Mucosa of rectum (tissue), 2 donors: ENCODE results near the gene EME2.

Experiments
- H3K27ac ChIP-seq, 2 donors: one replicate each; pipeline ENCODE4 v1.7.0; 2013; ENCODE audit warnings: inconsistent platforms in 2 of 2, low read depth in 2 of 2, low read length in 2 of 2
- H3K27me3 ChIP-seq, 2 donors: one replicate each; pipeline ENCODE4 v1.7.0; 2013; ENCODE audit warnings: low read length in 2 of 2; ENCODE audit not compliant: control insufficient read depth in 2 of 2, insufficient read depth in 2 of 2
- H3K36me3 ChIP-seq, 2 donors: one replicate each; pipeline ENCODE4 v1.7.0; 2013; ENCODE audit warnings: low read length in 2 of 2; ENCODE audit not compliant: control insufficient read depth in 2 of 2, insufficient read depth in 2 of 2
- H3K4me1 ChIP-seq, 2 donors: one replicate each; pipeline ENCODE4 v1.7.0; 2013; ENCODE audit warnings: low read length in 2 of 2, mild to moderate bottlenecking in 1 of 2; ENCODE audit not compliant: control insufficient read depth in 2 of 2, insufficient read depth in 2 of 2
- H3K4me3 ChIP-seq, 2 donors: one replicate each; pipeline ENCODE4 v1.7.0; 2013; ENCODE audit warnings: low read length in 2 of 2
- H3K9ac ChIP-seq, 2 donors: one replicate each; pipeline ENCODE4 v1.7.0; 2013; ENCODE audit warnings: low read length in 2 of 2, low read depth in 1 of 2, mild to moderate bottlenecking in 1 of 2
- H3K9me3 ChIP-seq, 2 donors: one replicate each; pipeline ENCODE4 v1.7.0; 2013; ENCODE audit warnings: low read length in 2 of 2; ENCODE audit not compliant: control insufficient read depth in 2 of 2
- donor health status: healthy.
- donor health status: Normal muscosa, but diverticular disease.

Gene EME2

GRCh38 chr16:1784977-1785845 is 12.6 kb downstream of the EME2 start:
- H3K4me1 ChIP-seq = peaks cover 15 to 17% of the 10 kb centered on the region in 2 donors
- peaks cover 4 to 20% of the 10 kb centered on the region in 2 donors for H3K36me3 ChIP-seq
- no peak overlapping the region for H3K27ac ChIP-seq
- no peak overlapping the region for H3K9ac ChIP-seq
- no peaks in the 10 kb centered on the region for H3K27me3 ChIP-seq
- no peaks in the 10 kb centered on the region for H3K9me3 ChIP-seq
- H3K4me3 ChIP-seq = no peak overlapping the region

DNA sequence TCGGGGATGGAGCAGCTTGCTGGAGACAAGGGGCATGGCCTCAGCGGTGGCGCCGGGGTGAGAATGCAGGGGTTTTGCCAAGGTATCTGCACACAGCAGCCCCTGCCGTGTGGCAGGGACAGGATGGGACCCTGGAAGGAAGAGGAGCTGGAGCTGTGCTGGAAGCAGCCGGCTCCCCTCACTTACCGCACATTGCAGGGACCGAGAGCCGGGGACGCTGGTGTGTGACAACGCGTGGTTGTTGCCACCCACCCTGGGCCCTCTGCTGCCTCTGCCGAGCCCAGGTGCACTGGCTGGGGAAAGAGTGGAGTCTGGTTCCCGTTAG is 13.2 kb downstream of the EME2 start:
- Histone ChIP-seq H3K27me3 (no peaks in the 10 kb centered on the region), H3K9ac (no peak overlapping the region), H3K4me3 (no peak overlapping the region), H3K9me3 (no peaks in the 10 kb centered on the region), H3K4me1 (peaks cover 15% of the 10 kb centered on the region in 2 donors), H3K27ac (no peak overlapping the region), H3K36me3 (peaks cover 4 to 19% of the 10 kb centered on the region in 2 donors)

GRCh38 chr16:1786242-1787055 is 13.8 kb downstream of the EME2 start:
- Histone ChIP-seq H3K27ac (no peak overlapping the region), H3K36me3 (peaks cover 0 to 16% of the 10 kb centered on the region in 2 donors), H3K9ac (no peak overlapping the region), H3K4me3 (no peak overlapping the region), H3K27me3 (no peaks in the 10 kb centered on the region), H3K4me1 (peaks cover 8 to 9% of the 10 kb centered on the region in 2 donors), H3K9me3 (no peaks in the 10 kb centered on the region)

- Histone ChIP-seq H3K9me3 (no peaks in the 10 kb centered on the region), H3K4me1 (peaks cover 4 to 6% of the 10 kb centered on the region in 2 donors), H3K9ac (no peak overlapping the region), H3K27me3 (no peaks in the 10 kb centered on the region), H3K27ac (no peak overlapping the region), H3K36me3 (peaks cover 0 to 16% of the 10 kb centered on the region in 2 donors), H3K4me3 (no peak overlapping the region)
These were observed 14.4 kb downstream of the EME2 start for GRCh38 chr16:1787056-1787321.

DNA sequence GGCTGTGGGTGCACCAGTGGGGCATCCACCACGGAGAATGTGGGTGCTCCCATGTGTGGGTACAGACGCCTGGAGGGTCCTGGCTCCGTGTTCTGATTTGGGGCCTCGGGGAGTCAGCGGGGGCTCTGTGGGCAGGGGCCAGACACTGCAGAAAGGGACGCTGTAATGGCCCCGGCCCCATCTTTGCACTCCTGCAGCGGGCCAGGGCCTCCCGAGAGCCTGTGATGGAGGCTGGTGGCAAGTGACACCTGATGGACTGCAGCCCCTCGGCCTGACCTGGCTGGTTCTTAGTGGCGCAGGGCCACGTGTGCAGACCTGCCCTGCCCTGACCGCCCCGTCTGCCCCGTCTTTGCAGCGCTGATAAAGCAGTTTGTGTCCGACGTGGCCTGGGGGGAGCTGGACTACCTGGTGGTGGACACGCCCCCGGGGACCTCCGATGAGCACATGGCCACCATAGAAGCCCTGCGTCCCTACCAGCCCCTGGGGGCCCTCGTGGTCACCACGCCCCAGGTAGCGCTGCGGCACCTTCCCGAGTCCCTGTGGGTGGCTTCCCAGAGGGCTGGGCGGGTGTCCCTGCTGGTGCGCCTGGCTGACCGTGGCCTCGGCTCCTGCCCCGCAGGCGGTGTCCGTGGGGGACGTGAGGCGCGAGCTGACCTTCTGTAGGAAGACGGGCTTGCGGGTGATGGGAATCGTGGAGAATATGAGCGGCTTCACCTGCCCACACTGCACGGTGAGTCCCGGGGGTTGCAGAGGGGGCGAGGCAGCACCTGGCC is 14.9 kb downstream of the EME2 start:
- H3K36me3 ChIP-seq = peaks cover 0 to 16% of the 10 kb centered on the region in 2 donors

DNA sequence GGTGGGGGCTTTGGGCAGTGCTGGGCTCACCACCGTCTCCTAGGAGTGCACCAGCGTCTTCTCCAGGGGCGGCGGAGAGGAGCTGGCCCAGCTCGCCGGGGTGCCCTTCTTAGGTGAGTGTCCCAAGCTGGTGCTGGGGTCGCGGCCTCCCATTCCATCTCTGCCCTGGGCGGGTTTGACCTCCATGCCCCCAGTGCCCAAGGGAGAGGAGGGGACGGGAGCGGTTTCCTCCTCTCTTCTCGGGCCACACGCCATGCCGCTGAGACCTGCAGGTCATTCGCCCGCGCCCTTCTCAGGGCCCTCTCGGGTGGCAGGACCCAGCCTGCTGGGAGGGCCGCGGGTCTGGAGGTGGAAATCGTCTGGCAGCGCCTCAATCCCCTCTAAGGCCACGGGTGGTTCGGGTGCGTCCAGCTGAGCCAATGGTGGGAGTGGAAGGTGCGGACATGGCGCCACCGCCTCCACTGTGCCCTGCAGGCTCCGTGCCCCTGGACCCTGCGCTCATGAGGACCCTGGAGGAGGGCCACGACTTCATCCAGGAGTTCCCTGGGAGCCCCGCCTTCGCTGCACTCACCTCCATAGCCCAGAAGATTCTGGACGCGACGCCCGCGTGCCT is 15.6 kb downstream of the EME2 start:
- Histone ChIP-seq H3K9ac (no peak overlapping the region), H3K4me3 (no peak overlapping the region), H3K27ac (no peak overlapping the region), H3K9me3 (no peaks in the 10 kb centered on the region), H3K4me1 (peaks cover 4 to 6% of the 10 kb centered on the region in 2 donors), H3K27me3 (no peaks in the 10 kb centered on the region), H3K36me3 (peaks cover 0 to 16% of the 10 kb centered on the region in 2 donors)

More for the DNA sequence above, 14.9 kb downstream of the EME2 start:
- H3K4me1 ChIP-seq = peaks cover 4 to 6% of the 10 kb centered on the region in 2 donors
- H3K27me3 ChIP-seq = no peaks in the 10 kb centered on the region
- no peak overlapping the region for H3K27ac ChIP-seq
- H3K4me3 ChIP-seq = no peak overlapping the region
- H3K9ac ChIP-seq = no peak overlapping the region
- H3K9me3 ChIP-seq = no peaks in the 10 kb centered on the region

DNA sequence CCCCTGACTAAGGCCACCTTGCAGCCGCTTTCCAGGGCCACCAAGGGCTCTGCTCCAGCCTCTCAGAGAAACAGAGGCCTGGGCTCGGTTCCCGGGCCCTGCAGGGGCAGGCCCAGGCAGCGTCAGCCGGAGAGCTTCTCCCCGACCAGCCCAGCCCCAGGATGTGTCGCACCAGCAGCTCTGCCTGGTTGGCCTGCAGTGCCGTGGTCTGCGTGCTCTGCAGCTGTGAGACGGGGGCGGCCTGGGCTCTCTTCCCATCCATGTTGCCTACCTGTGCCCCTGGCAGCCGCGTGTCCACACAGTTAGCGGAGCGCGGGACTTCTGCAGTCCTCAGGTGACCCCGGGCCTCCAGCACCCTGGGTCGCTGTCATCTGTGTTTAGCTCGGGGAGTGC is 16.1 kb downstream of the EME2 start:
- Histone ChIP-seq H3K27ac (no peak overlapping the region), H3K4me3 (no peak overlapping the region), H3K9ac (no peak overlapping the region), H3K4me1 (peaks cover 4 to 6% of the 10 kb centered on the region in 2 donors), H3K9me3 (no peaks in the 10 kb centered on the region), H3K36me3 (peaks cover 0 to 16% of the 10 kb centered on the region in 2 donors), H3K27me3 (no peaks in the 10 kb centered on the region)

DNA sequence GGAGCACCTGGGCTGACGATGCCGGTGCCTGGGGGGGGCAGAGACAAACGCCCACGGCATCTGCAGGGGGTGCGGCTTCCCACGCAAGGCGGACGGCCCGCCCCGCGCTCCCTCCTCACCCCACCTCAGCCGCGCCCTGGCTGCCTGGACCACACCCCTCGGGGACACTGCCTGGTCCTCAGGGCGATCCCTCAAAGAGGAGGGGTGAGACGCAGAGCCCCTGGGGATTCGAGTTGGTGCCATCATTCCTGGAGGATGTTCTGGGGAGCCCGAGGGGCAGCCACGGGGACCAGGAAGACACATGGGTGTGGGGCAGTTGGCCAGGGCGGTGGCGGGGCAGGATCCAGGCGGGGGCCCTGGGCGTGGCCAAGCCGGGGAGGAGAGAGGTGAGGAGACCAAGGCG is 17.0 kb downstream of the EME2 start:
- Histone ChIP-seq H3K27ac (no peak overlapping the region), H3K36me3 (peaks cover 0 to 16% of the 10 kb centered on the region in 2 donors)

DNA sequence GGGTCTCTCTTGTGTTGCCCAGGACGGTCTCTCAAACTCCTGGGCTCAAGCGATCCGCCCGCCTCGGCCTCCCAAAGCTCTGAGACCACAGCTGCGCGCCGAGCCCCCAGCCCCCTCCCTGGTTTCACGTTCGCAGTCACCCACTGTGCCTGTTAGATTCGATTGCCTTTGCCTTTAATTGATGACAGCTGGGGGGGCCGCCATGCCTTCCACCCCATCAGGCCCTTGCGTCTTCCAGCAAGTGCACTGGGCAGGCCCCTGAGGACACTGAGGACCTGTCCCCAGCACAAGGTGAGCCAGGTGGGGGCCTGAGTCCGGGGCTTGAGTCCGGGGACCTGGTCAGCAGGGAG is 17.6 kb downstream of the EME2 start:
- H3K9ac ChIP-seq = no peak overlapping the region
- no peaks in the 10 kb centered on the region for H3K27me3 ChIP-seq
- no peaks in the 10 kb centered on the region for H3K9me3 ChIP-seq
- H3K4me1 ChIP-seq = no peaks in the 10 kb centered on the region
- no peak overlapping the region for H3K4me3 ChIP-seq
- H3K36me3 ChIP-seq = peaks cover 0 to 16% of the 10 kb centered on the region in 2 donors
- no peak overlapping the region for H3K27ac ChIP-seq

More for the DNA sequence above, 17.0 kb downstream of the EME2 start:
- no peaks in the 10 kb centered on the region for H3K4me1 ChIP-seq
- H3K9me3 ChIP-seq = no peaks in the 10 kb centered on the region
- H3K9ac ChIP-seq = no peak overlapping the region
- H3K4me3 ChIP-seq = no peak overlapping the region
- no peaks in the 10 kb centered on the region for H3K27me3 ChIP-seq
